ENCODE measurements around the gene CACNA2D3. TPM values are rescaled to one million over a fixed set of nuclear protein-coding genes. Genes with fewer than 3 reads are reported as not detected.
A peak's percentile ranks its signal among the peaks of the same experiment; 100 is the strongest.
"Not testable (repeated sequence)": the region's sequence is repeated elsewhere in the genome, so short reads cannot be mapped to it uniquely, and the experiment has no call there.

Gene CACNA2D3
- total RNA-seq, 1 donor from 2014 or later = 3.2 TPM

GRCh38 chr3:55075846-55076245 lies 953.5 kb downstream of the CACNA2D3 start:
- DNase-seq (ENCODE audit: low read depth) = no peak

DNA sequence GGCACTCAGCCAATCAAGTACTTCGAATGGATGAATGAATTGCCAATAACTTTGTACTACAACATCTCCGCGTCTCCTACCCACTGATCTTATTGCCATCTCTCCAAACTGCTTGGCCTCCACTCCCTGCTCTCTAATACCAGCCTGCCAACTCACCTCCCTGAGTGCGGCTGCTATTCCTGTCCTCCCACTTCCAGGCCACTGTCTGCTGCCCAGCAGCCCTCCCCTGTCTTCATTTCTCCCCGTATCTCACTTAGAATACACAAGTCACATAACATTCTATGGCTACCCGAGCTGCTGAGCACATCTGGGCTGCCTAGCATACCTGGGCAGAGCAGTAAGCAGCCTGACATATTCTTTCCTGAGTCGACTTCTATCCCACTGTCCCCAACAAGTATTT lies 955.4 kb downstream of the CACNA2D3 start:
- DNase-seq (ENCODE audit: low read depth) = no peak

GRCh38 chr3:55078876-55079275 lies 956.5 kb downstream of the CACNA2D3 start:
- no peak for DNase-seq (ENCODE audit: low read depth)

DNA sequence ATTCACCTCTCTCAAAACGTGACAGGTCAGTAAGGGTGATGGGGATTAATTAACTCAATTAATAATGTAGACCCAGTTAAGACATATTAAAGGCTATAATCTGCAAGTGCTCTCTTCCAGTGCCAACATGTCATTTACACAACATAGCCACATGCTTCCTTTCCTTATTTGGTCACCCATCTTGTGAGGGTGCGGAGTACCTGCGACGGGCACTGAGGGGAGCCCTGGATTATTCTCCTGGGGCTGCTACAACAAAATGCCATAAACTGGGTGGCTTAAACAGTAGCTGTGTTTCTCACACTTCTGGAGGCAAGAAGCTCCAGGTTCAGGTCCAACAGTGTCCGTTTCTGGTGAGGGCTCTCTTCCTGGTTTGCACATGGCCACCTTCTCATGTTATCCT lies 962.9 kb downstream of the CACNA2D3 start:
- DNase-seq (ENCODE audit: low read depth) = no peak

- peak; percentile 35 for DNase-seq (ENCODE audit: low read depth)
Observed at GRCh38 chr3:55089211-55089610, 966.9 kb downstream of the CACNA2D3 start.

- DNase-seq (ENCODE audit: low read depth) = peak; percentile 18
Observed at GRCh38 chr3:55090291-55090690, 967.9 kb downstream of the CACNA2D3 start.

DNA sequence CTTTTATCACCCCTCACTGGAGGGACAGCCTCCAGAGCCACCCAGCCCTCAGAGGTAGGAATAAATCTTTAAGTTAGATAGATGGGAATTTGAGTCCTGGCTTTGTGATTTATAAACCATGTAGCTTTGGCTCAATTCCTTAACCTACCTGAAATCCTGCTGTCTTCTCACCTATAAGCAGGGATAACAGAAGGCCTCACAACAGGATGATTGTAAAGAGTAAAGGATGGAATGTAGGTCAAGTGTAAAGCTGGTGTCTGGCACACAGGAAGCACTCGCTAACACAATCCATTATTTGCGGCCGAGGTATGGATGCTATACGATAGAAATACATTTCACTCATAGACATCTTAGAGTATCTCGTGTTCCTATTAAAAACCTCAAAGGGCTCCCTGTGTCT lies 968.4 kb downstream of the CACNA2D3 start:
- DNase-seq (ENCODE audit: low read depth) = no peak

DNA sequence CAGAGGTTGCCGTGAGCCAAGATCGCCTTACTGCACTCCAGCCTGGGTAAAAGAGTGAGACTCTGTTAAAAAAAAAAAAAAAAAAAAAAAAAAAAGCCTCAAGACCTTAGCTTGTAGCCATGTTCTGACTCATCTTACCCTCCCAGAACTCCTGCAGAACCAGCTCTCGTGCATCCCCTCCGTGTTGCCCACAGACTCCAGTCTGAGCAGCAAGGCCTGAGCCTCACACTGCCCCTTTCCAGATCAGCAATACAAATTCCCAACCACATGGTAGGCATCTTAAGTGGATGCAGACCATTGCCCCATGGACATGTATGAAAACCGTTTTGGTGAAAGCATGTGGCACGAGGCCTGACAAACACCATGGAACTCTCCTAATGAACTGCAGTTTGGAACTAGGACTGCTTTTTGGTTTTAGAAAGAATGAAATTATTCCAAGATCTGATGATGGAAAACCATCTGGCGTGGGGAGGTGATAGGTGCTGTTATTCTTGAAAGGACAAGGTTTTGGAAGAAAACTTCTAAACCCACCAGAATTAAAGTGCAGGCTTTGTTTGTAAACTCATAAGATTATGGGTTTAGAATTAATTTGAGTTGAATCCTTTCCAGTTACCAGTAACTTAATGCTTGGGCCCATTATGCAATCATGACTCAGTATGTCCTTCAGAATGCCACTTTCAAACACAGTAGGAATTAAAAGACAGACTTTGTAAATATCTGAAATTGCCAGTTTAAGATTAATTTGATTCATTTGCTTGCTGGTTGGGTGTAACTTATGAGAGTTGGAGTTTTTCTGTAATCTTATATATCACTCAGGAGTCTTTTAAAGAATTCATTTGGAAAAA lies 969.3 kb downstream of the CACNA2D3 start:
- peak; percentile 72 for DNase-seq (ENCODE audit: low read depth)

DNA sequence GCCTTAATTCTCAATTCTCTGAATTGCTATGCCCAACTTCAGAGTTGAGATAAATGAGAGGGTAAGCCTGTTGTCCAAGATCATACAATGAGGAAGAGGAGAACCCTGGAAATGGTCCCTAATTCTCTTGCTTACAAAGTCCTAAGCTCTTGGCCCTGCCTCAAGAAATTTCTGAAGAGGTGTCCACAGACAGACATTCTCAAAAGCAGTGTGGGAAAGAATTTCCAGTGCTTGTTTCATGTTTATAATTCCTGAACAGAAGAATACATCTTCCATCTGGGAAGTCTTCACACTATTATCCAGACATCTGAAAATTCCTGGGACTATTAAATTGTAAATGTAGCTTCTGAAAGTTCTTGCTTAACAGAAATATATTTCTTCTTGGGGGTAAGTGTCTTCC lies 972.3 kb downstream of the CACNA2D3 start:
- DNase-seq (ENCODE audit: low read depth) = no peak

GRCh38 chr3:55097441-55097840 lies 975.1 kb downstream of the CACNA2D3 start:
- no peak for DNase-seq (ENCODE audit: low read depth)

- no peak for DNase-seq (ENCODE audit: low read depth)
Observed at GRCh38 chr3:55105647-55106046, 983.3 kb downstream of the CACNA2D3 start.

GRCh38 chr3:55107187-55107586 lies 984.8 kb downstream of the CACNA2D3 start:
- DNase-seq (ENCODE audit: low read depth) = no peak

- DNase-seq (ENCODE audit: low read depth) = not testable (repeated sequence)
Observed at GRCh38 chr3:55111906-55112305, 989.6 kb downstream of the CACNA2D3 start.

GRCh38 chr3:55118451-55118850 lies 996.1 kb downstream of the CACNA2D3 start:
- DNase-seq (ENCODE audit: low read depth) = no peak

DNA sequence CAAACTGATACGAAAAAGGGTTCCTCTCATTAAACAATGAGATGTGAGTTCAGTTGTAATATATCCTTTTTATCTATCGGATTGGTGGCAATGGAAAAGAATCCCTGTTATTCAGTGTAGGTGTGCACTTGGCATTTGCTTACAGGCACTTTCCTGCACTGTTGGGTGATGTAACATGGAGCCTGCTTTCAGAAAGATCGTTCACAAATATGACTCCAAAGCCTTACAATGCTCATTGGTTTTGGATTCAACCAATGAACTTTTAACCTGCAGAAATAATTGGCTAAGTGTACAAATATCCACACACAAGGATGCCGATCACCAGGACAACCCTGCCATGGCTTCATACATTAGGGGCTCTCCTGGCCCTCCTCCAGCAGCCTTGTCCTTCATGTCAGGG lies 996.9 kb downstream of the CACNA2D3 start:
- DNase-seq (ENCODE audit: low read depth) = no peak

DNA sequence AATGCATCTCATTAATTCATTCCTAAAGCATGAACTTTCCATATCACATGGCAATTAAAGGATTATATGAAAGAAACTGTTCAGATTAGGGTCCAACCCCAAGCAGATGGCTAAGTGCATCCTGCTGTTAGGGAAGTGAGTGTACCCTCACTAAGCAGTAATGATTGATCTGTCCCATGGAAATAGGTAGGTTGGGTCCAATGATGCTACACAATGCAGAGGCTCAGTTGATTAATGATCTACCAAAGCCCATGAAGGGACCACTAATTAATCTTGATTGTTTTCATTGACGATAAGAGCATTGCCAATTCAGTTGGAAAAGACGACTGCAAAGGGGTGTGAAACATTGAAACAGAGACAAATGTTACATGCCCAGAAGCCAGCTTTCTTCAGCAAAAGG lies 1000.0 kb downstream of the CACNA2D3 start:
- no peak for DNase-seq (ENCODE audit: low read depth)

Other genes starting within 250 kb of the CACNA2D3 start
- 46.4 and 47.2 TPM in 2 replicates for gene ACTR8, start 240.4 kb upstream of the CACNA2D3 start, total RNA-seq
- gene SELENOK, start 230.7 kb upstream of the CACNA2D3 start, total RNA-seq = 17.4 and 32.3 TPM in 2 replicates

Data from renal cortical epithelial cell (primary cell).